MG63 (cell line): ENCODE measurements around the gene SYCN. TPM values are rescaled to one million over a fixed set of nuclear protein-coding genes. Genes with fewer than 3 reads are reported as not detected.

ENCODE experiments used
- DNase-seq: peaks from one replicate; pipeline ENCODE4 v3.0.0-alpha.2; 2020
- H3K27me3 ChIP-seq: fragments of 250-450 bp; sonication (Bioruptor Pico); 2 replicates; pipeline ENCODE4 v1.5.1; 2020; ENCODE audit warnings: mild to moderate bottlenecking, moderate library complexity
- H3K36me3 ChIP-seq: fragments of 250-450 bp; sonication (Bioruptor Pico); 2 replicates; pipeline ENCODE4 v1.5.1; 2020; ENCODE audit warnings: mild to moderate bottlenecking, moderate library complexity
- H3K4me3 ChIP-seq: fragments of 250-450 bp; sonication (Bioruptor Pico); 2 replicates; pipeline ENCODE4 v1.5.1; 2020; ENCODE audit warnings: mild to moderate bottlenecking, moderate library complexity
- H3K9me3 ChIP-seq: fragments of 250-450 bp; sonication (Bioruptor Pico); 2 replicates; pipeline ENCODE4 v1.5.1; 2020; ENCODE audit warnings: mild to moderate bottlenecking, moderate library complexity
- total RNA-seq: library from RNA; depleted of rRNA; stranded (reverse); fragments of >200 nt; shearing (Covaris generic); gene quantifications from 2 replicates; pipeline ENCODE4 v1.2.3, GENCODE V29; 2014; ENCODE audit warnings: low replicate concordance; rRNA removed

SYCN gene
- total RNA-seq, 1 experiment from 2014 or later: not detected

- DNase-seq: no peak
- Histone ChIP-seq H3K36me3 (no peaks in the 10 kb centered on the region; the same call in 1 of the 2 replicates), H3K4me3 (no peak overlapping the region)
Observed at GRCh38 chr19:39156326-39157230, 47.5 kb downstream of the SYCN start.

GRCh38 chr19:39155741-39156140 is 48.3 kb downstream of the SYCN start:
- Histone ChIP-seq H3K27me3 (no peaks in the 10 kb centered on the region), H3K36me3 (no peaks in the 10 kb centered on the region; the same call in 1 of the 2 replicates), H3K9me3 (no peaks in the 10 kb centered on the region), H3K4me3 (no peak overlapping the region)
- DNase-seq: no peak

More at GRCh38 chr19:39156326-39157230, 47.5 kb downstream of the SYCN start:
- Histone ChIP-seq H3K9me3 (no peaks in the 10 kb centered on the region), H3K27me3 (no peaks in the 10 kb centered on the region)

DNA sequence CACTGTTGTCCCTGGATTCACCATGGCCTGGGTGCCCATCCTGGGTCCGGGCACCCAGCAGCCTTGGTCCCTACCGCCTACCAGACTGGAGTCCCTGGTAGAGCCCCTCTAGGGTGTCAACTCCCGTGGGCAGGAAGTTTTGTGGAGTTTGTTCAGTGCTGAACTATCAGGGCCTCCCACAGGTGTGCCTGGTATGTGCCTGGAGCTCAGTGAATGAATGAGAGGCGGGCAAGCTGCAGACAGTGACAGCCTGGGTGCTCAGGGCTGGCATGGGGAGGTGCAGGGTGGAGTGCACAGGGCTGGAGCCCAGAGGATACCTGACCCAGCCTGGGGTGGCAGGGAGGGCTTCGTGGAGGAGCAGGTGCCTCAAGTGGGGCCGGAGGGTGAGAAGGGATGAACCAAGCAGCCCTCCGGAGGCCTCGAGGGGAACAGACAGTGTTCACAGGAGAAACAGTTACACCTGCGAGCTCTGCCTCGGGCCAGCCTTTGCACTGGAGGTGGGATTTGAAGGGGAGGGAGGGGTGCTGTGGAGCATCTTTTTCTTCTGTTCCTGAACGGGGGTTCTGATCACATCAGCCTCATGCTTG is 48.9 kb downstream of the SYCN start:
- H3K36me3 ChIP-seq: no peaks in the 10 kb centered on the region; the same call in 1 of the 2 replicates
- no peak overlapping the region for H3K4me3 ChIP-seq
- H3K27me3 ChIP-seq: no peaks in the 10 kb centered on the region
- no peaks in the 10 kb centered on the region for H3K9me3 ChIP-seq
- DNase-seq: no peak

- no peaks in the 10 kb centered on the region for H3K27me3 ChIP-seq
- H3K4me3 ChIP-seq: no peak overlapping the region
- H3K9me3 ChIP-seq: no peaks in the 10 kb centered on the region
- no peak for DNase-seq
- H3K36me3 ChIP-seq: no peaks in the 10 kb centered on the region; the same call in 1 of the 2 replicates
Observed at GRCh38 chr19:39154629-39155100, 49.4 kb downstream of the SYCN start.

DNA sequence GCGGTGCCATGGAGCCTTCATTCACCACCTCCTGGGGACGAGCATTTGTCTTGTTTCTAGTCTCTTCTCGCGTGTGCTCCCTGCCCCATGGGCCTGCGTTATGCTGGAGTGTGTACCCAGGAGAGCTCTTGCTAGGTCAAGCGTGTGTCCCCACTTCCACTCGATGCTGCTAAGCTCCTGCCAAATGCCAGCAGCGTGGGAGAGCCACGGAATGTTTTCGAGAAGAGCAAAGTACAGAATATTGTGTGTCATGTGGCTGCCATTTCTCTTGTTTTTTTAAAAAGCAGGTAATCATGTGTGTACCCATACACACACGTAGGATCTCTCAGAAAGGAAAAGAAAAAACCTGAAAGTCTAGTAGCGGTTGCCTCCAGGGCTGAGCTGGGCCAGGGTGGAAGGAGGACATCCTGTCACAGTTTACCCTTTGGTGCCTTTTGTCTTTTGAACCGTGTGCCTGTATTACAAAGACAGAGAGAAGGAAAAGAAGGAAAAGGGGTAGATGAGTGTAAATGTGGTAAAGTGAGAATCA is 49.9 kb downstream of the SYCN start:
- DNase-seq: no peak
- H3K27me3 ChIP-seq: no peaks in the 10 kb centered on the region

More for the DNA sequence above, 49.9 kb downstream of the SYCN start:
- Histone ChIP-seq H3K36me3 (no peaks in the 10 kb centered on the region; the same call in 1 of the 2 replicates), H3K9me3 (no peaks in the 10 kb centered on the region), H3K4me3 (no peak overlapping the region)

Other genes starting within 250 kb of the SYCN start
- 53.1 and 67.1 TPM in 2 replicates for gene FBXO17, start 228.5 kb downstream of the SYCN start, total RNA-seq
- 0.82 TPM in 1 of 2 replicates, not detected in the other for gene FBXO27, start 171.7 kb downstream of the SYCN start, total RNA-seq
- gene ACP7, start 119.9 kb downstream of the SYCN start, total RNA-seq: not detected in 2 replicates
- 3.0 and 8.5 TPM in 2 replicates for gene PAK4, start 78.5 kb downstream of the SYCN start, total RNA-seq
- not detected in 2 replicates for gene NCCRP1, start 7.3 kb downstream of the SYCN start, total RNA-seq
- gene IFNL3, start 40.7 kb upstream of the SYCN start, total RNA-seq: not detected in 2 replicates
- not detected in 2 replicates for gene IFNL4, start 44.6 kb upstream of the SYCN start, total RNA-seq
- not detected in 2 replicates for gene IFNL2, start 64.1 kb upstream of the SYCN start, total RNA-seq
- gene IFNL1, start 92.1 kb upstream of the SYCN start, total RNA-seq: not detected in 2 replicates
- gene LRFN1, start 116.6 kb upstream of the SYCN start, total RNA-seq: 0.07 and 0.23 TPM in 2 replicates
- gene GMFG, start 131.8 kb upstream of the SYCN start, total RNA-seq: not detected in 2 replicates
- 27.5 and 37.0 TPM in 2 replicates for gene SAMD4B, start 138.2 kb upstream of the SYCN start, total RNA-seq
- gene PAF1, start 186.8 kb upstream of the SYCN start, total RNA-seq: 62.0 and 62.4 TPM in 2 replicates
- gene MED29, start 187.1 kb upstream of the SYCN start, total RNA-seq: 18.1 and 26.5 TPM in 2 replicates
- 0.66 and 1.4 TPM in 2 replicates for gene ZFP36, start 202.6 kb upstream of the SYCN start, total RNA-seq
- gene PLEKHG2, start 208.4 kb upstream of the SYCN start, total RNA-seq: 3.0 and 12.4 TPM in 2 replicates
- gene RPS16, start 231.7 kb upstream of the SYCN start, total RNA-seq: 95.9 and 97.8 TPM in 2 replicates
- 55.9 and 102 TPM in 2 replicates for gene SUPT5H, start 241.3 kb upstream of the SYCN start, total RNA-seq